KBM-7 (cell line): Measurements from ENCODE around the gene GNPDA1.
"Not testable (repeated sequence)": the region's sequence is repeated elsewhere in the genome, so short reads cannot be mapped to it uniquely, and the experiment has no call there.

ENCODE experiments used
- DNase-seq: peaks from one replicate; pipeline ENCODE4 v3.0.0-alpha.2; 2015
- in situ Hi-C: fragments of 300-500 bp; cut with MboI; formaldehyde crosslinking; loops from 2 replicates; pipeline ENCODE4 v1.14.3; 2020; ENCODE audit warnings: low sequenced_read_pairs, low pct_unique_long_range_greater_than_20kb, mixed read lengths

GNPDA1 gene

GRCh38 chr5:142012792-142013388, at the start of gene GNPDA1:
Gene GNPDA1, minus strand, starts transcription at chr5:142013027. Its CDS starts 992 bp downstream, at chr5:142012035.
- in situ Hi-C loops, result loop anchor here (25.0 kb wide), 1 partner anchor 124 kb away; no protein-coding TSS in a partner anchor
- DNase-seq, result peak; percentile 33

GRCh38 chr5:142059304-142059940, 46.6 kb upstream of the GNPDA1 start:
- in situ Hi-C loops, result no loop called here
- DNase-seq, result no peak

- in situ Hi-C loops, result no loop called here
- DNase-seq, result no peak
Observed at GRCh38 chr5:142057697-142058056, 44.9 kb upstream of the GNPDA1 start.

DNA sequence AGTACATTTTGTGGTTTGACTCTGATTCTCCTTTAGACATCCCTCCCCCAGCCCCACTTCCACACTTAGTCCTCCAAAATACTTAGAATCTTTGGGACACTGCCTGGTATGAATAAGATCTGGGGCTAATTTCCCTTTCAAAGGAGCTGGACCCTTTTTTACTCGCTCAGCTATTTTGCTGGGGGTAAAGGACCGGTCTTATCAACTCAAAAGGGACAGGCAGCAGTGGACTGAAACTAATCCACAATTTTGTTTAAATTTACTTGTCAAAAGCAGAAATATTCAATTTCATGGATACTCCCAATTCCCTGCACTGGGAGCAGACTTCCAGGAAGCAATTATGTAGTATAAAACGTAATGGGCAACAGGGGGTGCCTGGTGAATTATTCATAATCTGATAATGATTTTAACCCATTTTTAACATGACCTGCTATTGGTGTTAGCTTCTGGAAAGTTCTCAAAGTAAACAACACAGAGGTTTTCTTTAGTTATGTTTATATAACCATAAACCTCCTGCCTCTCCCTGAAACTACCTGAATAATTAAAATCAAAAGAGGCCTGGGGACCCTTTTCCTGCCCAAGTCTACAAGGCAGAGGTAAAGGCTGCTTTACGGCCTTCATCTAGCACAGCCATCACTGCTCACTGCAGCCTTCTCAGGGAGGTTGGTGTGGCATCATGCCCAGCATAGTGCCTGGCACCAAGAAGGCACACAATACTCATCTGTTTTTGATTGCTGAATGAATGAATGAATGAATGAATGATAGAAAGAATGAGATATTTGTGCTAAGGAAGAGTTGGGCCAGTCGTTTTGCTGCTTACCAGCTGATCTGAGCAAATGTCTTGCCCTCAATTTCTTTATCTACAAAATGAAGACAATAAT, 44.2 kb upstream of the GNPDA1 start:
- in situ Hi-C loops, result no loop called here
- no peak for DNase-seq

GRCh38 chr5:142055301-142055700, 42.5 kb upstream of the GNPDA1 start:
- in situ Hi-C loops, result no loop called here
- DNase-seq, result no peak

GRCh38 chr5:142053426-142054151, 40.8 kb upstream of the GNPDA1 start:
- in situ Hi-C loops, result no loop called here
- DNase-seq, result no peak

DNA sequence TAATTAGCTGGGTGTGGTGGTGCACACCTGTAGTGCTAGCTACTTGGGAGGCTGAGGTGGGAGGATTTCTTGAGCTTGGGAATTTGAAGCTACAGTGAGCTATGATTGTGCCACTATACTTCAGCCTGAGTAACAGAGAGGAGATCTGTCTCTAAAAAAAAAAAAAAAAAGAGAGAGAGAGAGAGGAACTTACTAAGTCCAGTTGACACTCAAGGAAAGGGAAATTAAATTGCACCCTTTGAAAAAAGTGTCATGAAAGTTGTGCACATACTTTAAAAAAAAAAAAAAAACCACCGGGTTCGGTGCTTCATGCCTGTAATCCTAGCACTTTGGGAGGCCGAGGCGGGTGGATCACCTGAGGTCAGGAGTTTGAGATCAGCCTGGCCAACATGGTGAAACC, 39.2 kb upstream of the GNPDA1 start:
- DNase-seq, in situ Hi-C loops: not testable (repeated sequence)

GRCh38 chr5:142048272-142048671, 35.4 kb upstream of the GNPDA1 start:
- DNase-seq, result no peak
- in situ Hi-C loops, result no loop called here

GRCh38 chr5:142046191-142046590, 33.4 kb upstream of the GNPDA1 start:
- DNase-seq, result no peak
- in situ Hi-C loops, result no loop called here

DNA sequence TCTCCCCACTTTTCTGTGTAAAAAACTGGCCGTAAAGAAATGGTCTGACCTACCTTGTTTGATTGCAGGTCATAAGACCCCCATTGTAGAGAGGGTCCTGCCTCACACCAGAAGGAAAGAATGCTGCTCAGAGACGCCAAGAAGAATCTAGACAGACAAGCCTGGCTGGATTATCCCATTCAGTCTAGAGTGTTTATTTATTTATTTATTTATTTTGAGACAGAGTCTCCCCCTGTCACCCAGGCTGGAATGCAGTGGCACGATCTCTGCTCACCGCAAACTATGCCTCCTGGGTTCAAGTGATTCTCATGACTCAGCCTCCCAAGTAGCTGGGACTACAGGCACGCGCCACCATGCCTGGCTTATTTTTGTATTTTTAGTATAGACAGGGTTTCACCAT, 28.1 kb upstream of the GNPDA1 start:
- DNase-seq, in situ Hi-C loops: not testable (repeated sequence)

- in situ Hi-C loops, result no loop called here
Observed at GRCh38 chr5:142040285-142040684, 27.5 kb upstream of the GNPDA1 start.

GRCh38 chr5:142038735-142039134, 25.9 kb upstream of the GNPDA1 start:
- no peak for DNase-seq
- in situ Hi-C loops, result no loop called here

More at GRCh38 chr5:142040285-142040684, 27.5 kb upstream of the GNPDA1 start:
- no peak for DNase-seq

GRCh38 chr5:142037599-142037998, 24.8 kb upstream of the GNPDA1 start:
- DNase-seq, in situ Hi-C loops: not testable (repeated sequence)

GRCh38 chr5:142036918-142037317, 24.1 kb upstream of the GNPDA1 start:
- no peak for DNase-seq
- in situ Hi-C loops, result no loop called here

- no peak for DNase-seq
- in situ Hi-C loops, result no loop called here
Observed at GRCh38 chr5:142034994-142035393, 22.2 kb upstream of the GNPDA1 start.

GRCh38 chr5:142033632-142034567, 21.1 kb upstream of the GNPDA1 start:
- DNase-seq, in situ Hi-C loops: not testable (repeated sequence)

DNA sequence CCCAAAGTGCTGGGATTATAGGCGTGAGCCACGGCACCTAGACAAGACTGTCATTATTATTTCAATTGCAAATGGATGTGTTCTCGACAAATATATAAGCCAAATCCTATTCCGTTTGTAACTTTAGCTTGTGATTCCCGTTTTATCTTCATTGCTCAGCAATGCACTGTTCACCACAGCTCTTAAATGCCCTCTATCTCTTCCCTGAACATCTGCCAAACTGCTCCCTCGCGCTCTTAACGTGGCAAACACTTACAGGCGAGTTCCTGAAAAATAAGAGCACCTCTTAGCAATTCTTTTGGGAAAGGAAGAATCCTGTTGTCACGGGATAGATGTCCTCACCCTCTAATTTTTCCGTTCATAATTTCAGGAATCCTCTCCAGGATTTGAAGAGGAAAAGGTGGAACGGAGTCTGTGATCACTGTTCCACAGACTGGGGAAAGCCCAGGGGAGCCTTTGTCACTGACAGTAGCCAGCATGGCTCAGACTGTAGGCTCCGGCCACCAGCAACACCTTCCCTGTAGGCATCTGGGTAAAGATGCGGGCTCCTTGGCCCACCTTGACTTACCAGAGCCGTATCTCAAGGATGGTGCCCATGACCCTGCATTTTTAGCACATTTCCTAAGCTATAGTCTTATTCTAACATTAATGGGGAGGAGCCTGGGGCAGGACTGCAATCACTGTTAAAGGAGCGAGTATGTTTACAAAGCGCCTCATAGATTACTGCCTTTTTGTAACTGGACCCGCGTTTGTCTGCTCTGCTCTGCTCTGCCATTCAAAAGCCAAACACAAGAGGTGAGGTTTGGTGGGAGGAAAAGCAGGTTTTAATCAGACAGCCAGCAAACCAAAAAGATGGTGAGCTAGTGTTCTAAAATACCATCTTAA, 20.2 kb upstream of the GNPDA1 start:
- no peak for DNase-seq
- in situ Hi-C loops, result no loop called here
